Measurements from ENCODE around the gene DIP2A.
"Not testable (repeated sequence)": the region's sequence is repeated elsewhere in the genome, so short reads cannot be mapped to it uniquely, and the experiment has no call there.

DIP2A gene

GRCh38 chr21:46424039-46424591, 34.6 kb upstream of the DIP2A start:
- DNase-seq (ENCODE audit: extremely low spot score, insufficient read length, low read depth), result no peak
- no peak for FAIRE-seq

GRCh38 chr21:46424621-46425020, 34.1 kb upstream of the DIP2A start:
- DNase-seq (ENCODE audit: extremely low spot score, insufficient read length, low read depth), result no peak
- FAIRE-seq, result no peak

GRCh38 chr21:46425041-46425440, 33.6 kb upstream of the DIP2A start:
- FAIRE-seq, result no peak
- DNase-seq (ENCODE audit: extremely low spot score, insufficient read length, low read depth), result no peak

- DNase-seq (ENCODE audit: extremely low spot score, insufficient read length, low read depth) (no peak), FAIRE-seq (no peak)
Measured at GRCh38 chr21:46425571-46425970, 33.1 kb upstream of the DIP2A start.

- no peak for FAIRE-seq
Measured at GRCh38 chr21:46426313-46427046, 32.2 kb upstream of the DIP2A start.

GRCh38 chr21:46427516-46427915, 31.2 kb upstream of the DIP2A start:
- FAIRE-seq (no peak), DNase-seq (ENCODE audit: extremely low spot score, insufficient read length, low read depth) (no peak)

More at GRCh38 chr21:46426313-46427046, 32.2 kb upstream of the DIP2A start:
- DNase-seq (ENCODE audit: extremely low spot score, insufficient read length, low read depth), result no peak

- FAIRE-seq, result no peak
- DNase-seq (ENCODE audit: extremely low spot score, insufficient read length, low read depth), result no peak
Measured at GRCh38 chr21:46428286-46428685, 30.4 kb upstream of the DIP2A start.

GRCh38 chr21:46428987-46429710, 29.5 kb upstream of the DIP2A start:
- DNase-seq (ENCODE audit: extremely low spot score, insufficient read length, low read depth), result no peak
- no peak for FAIRE-seq

- DNase-seq (ENCODE audit: extremely low spot score, insufficient read length, low read depth) (no peak), FAIRE-seq (no peak)
Measured at GRCh38 chr21:46429754-46430681, 28.7 kb upstream of the DIP2A start.

- no peak for DNase-seq (ENCODE audit: extremely low spot score, insufficient read length, low read depth)
- FAIRE-seq, result no peak
Measured at GRCh38 chr21:46431448-46431847, 27.2 kb upstream of the DIP2A start.

GRCh38 chr21:46431884-46432488, 26.7 kb upstream of the DIP2A start:
- no peak for FAIRE-seq
- DNase-seq (ENCODE audit: extremely low spot score, insufficient read length, low read depth), result no peak

- not testable (repeated sequence) for FAIRE-seq
Measured at GRCh38 chr21:46433116-46433515, 25.6 kb upstream of the DIP2A start.

GRCh38 chr21:46434322-46434958, 24.3 kb upstream of the DIP2A start:
- FAIRE-seq, result no peak
- no peak for DNase-seq (ENCODE audit: extremely low spot score, insufficient read length, low read depth)

More at GRCh38 chr21:46433116-46433515, 25.6 kb upstream of the DIP2A start:
- DNase-seq (ENCODE audit: extremely low spot score, insufficient read length, low read depth), result not testable (repeated sequence)

- DNase-seq (ENCODE audit: extremely low spot score, insufficient read length, low read depth) (no peak), FAIRE-seq (no peak)
Measured at GRCh38 chr21:46435786-46436227, 22.9 kb upstream of the DIP2A start.

GRCh38 chr21:46436621-46437020, 22.1 kb upstream of the DIP2A start:
- no peak for FAIRE-seq
- DNase-seq (ENCODE audit: extremely low spot score, insufficient read length, low read depth), result no peak

GRCh38 chr21:46437096-46437498, 21.6 kb upstream of the DIP2A start:
- FAIRE-seq (no peak), DNase-seq (ENCODE audit: extremely low spot score, insufficient read length, low read depth) (no peak)

- FAIRE-seq, result no peak
- DNase-seq (ENCODE audit: extremely low spot score, insufficient read length, low read depth), result no peak
Measured at GRCh38 chr21:46437511-46437910, 21.2 kb upstream of the DIP2A start.

- DNase-seq (ENCODE audit: extremely low spot score, insufficient read length, low read depth) (no peak), FAIRE-seq (no peak)
Measured at GRCh38 chr21:46438241-46438640, 20.4 kb upstream of the DIP2A start.

- FAIRE-seq, result no peak
- DNase-seq (ENCODE audit: extremely low spot score, insufficient read length, low read depth), result no peak
Measured at GRCh38 chr21:46439906-46440305, 18.8 kb upstream of the DIP2A start.
